Activated CD8-positive, alpha-beta memory T cell treated with anti-CD3 and anti-CD28 coated beads, Interleukin-2, amount 10 ng/mL, durations not matched to agents 7 days and 5 days (primary cell): Measurements from ENCODE around the gene SMARCD2. TPM values are rescaled to one million over a fixed set of nuclear protein-coding genes. Genes with fewer than 3 reads are reported as not detected.
"Not testable (repeated sequence)": the region's sequence is repeated elsewhere in the genome, so short reads cannot be mapped to it uniquely, and the experiment has no call there.

Experiments
- ATAC-seq: fragments of 150-1000 bp; cut with Tn5 transposase; one replicate; pipeline ENCODE4 v1.10.0; 2021; ENCODE audit warnings: moderate library complexity
- CTCF ChIA-PET: fragments of 350-600 bp; sonication (Branson Sonifier 250); formaldehyde crosslinking; loops from one replicate; lab custom pipeline; 2021; ENCODE audit warnings: antibody characterized with exemption; lab: Charles Lee
- DNase-seq: peaks from one replicate; pipeline ENCODE4 v3.0.0-alpha.2; 2020
- H3K27ac Mint-ChIP-seq: one replicate; pipeline ENCODE4 v1.8.0; 2021; ENCODE audit warnings: mild to moderate bottlenecking, mixed read lengths
- H3K27me3 Mint-ChIP-seq: one replicate; pipeline ENCODE4 v1.8.0; 2021; ENCODE audit warnings: mixed read lengths
- H3K36me3 Mint-ChIP-seq: one replicate; pipeline ENCODE4 v1.8.0; 2021; ENCODE audit warnings: mild to moderate bottlenecking, mixed read lengths
- H3K4me1 Mint-ChIP-seq: one replicate; pipeline ENCODE4 v1.8.0; 2021; ENCODE audit warnings: mixed read lengths
- H3K4me3 Mint-ChIP-seq: one replicate; pipeline ENCODE4 v1.8.0; 2021; ENCODE audit warnings: mild to moderate bottlenecking, moderate library complexity, mixed read lengths
- H3K9me3 Mint-ChIP-seq: one replicate; pipeline ENCODE4 v1.8.0; 2022; ENCODE audit warnings: low read depth, mixed read lengths
- total RNA-seq, 2 experiments: library from RNA; stranded (reverse); gene quantifications; one replicate each; pipeline ENCODE4 v1.2.3, GENCODE V29; 2021

The SMARCD2 gene
- total RNA-seq, 2 experiments from 2014 or later = 137 to 151 TPM

DNA sequence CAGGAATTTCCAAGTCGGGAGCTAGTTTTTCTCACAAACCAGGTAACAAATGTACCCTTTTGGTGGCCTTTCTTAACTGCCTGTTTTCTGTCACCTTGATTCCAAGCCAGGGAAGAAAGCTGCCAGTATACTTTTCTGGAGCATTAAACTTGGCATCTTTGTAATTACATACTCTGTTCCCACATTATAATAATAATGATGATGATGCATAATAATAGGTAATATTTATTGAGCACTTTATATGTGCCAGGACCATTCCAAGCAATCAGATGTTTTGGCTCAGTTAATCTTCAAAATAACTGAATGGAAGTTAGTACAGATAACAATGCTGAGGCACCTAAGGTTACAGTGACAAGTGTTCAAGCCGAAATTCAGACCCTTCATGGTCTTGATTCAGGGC lies 26.4 kb downstream of the SMARCD2 start:
- Mint-ChIP-seq H3K4me3 (no peak overlapping the region), H3K27me3 (no peaks in the 10 kb centered on the region), H3K4me1 (peaks cover 3% of the 10 kb centered on the region), H3K9me3 (no peaks in the 10 kb centered on the region), H3K27ac (no peak overlapping the region), H3K36me3 (peaks cover 74% of the 10 kb centered on the region)
- ATAC-seq = no peak
- CTCF ChIA-PET = interaction anchor here (1.0 to 1.6 kb wide), 2 partner anchors 10 to 14 kb away, joined by 3 to 5 read pairs; no protein-coding TSS in a partner anchor
- no peak for DNase-seq

- CTCF ChIA-PET = no interaction called here
- DNase-seq = no peak
- H3K4me3 Mint-ChIP-seq = no peak overlapping the region
- H3K9me3 Mint-ChIP-seq = no peaks in the 10 kb centered on the region
- H3K27ac Mint-ChIP-seq = no peak overlapping the region
- H3K4me1 Mint-ChIP-seq = peaks cover 5% of the 10 kb centered on the region
- no peaks in the 10 kb centered on the region for H3K27me3 Mint-ChIP-seq
- peaks cover 73% of the 10 kb centered on the region for H3K36me3 Mint-ChIP-seq
- no peak for ATAC-seq
Measured at GRCh38 chr17:63809970-63810369, 32.5 kb downstream of the SMARCD2 start.

- ATAC-seq (no peak), DNase-seq (no peak)
- H3K27ac Mint-ChIP-seq = peak overlapping the region; percentile 47
- H3K4me1 Mint-ChIP-seq = peaks cover 5% of the 10 kb centered on the region
- H3K4me3 Mint-ChIP-seq = no peak overlapping the region
- CTCF ChIA-PET = no interaction called here
- no peaks in the 10 kb centered on the region for H3K27me3 Mint-ChIP-seq
- no peaks in the 10 kb centered on the region for H3K9me3 Mint-ChIP-seq
- peaks cover 57% of the 10 kb centered on the region for H3K36me3 Mint-ChIP-seq
Measured at GRCh38 chr17:63805591-63805990, 36.9 kb downstream of the SMARCD2 start.

DNA sequence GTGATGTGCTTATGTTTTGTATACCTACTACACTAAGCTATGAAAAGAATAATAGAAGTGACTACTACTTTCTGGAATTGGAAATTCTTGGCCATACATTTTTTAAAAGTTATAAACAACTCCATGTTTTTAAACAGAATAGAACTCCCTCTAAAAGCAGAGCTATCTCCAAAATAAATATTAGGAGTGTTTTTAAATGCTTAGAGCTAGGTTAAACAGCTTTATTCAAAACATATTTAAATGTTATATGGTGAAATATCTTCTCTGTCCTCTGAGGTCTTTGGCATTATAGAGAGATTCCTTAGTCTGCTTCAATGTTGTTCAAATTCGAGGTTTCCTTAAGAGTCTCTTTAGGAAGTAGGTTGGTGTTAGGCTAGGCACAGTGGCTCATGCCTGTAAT lies 38.2 kb downstream of the SMARCD2 start:
- Mint-ChIP-seq H3K9me3 (no peaks in the 10 kb centered on the region), H3K27ac (no peak overlapping the region), H3K4me1 (peaks cover 5% of the 10 kb centered on the region), H3K36me3 (peaks cover 59% of the 10 kb centered on the region), H3K4me3 (no peak overlapping the region), H3K27me3 (no peaks in the 10 kb centered on the region)
- DNase-seq (no peak), ATAC-seq (no peak)
- CTCF ChIA-PET = interaction anchor here (1.1 to 1.4 kb wide), 5 partner anchors 12 to 31 kb away, joined by 3 to 5 read pairs (median 4); no protein-coding TSS in a partner anchor

GRCh38 chr17:63800783-63801182 lies 41.7 kb downstream of the SMARCD2 start:
- Mint-ChIP-seq H3K27me3 (no peaks in the 10 kb centered on the region), H3K27ac (no peak overlapping the region), H3K36me3 (peaks cover 58% of the 10 kb centered on the region), H3K4me3 (no peak overlapping the region), H3K9me3 (no peaks in the 10 kb centered on the region), H3K4me1 (no peaks in the 10 kb centered on the region)
- ATAC-seq (no peak), DNase-seq (no peak)
- CTCF ChIA-PET = no interaction called here

GRCh38 chr17:63798572-63799106 lies 43.8 kb downstream of the SMARCD2 start:
- CTCF ChIA-PET = interaction anchor here (1.4 kb wide), 1 partner anchor 67 kb away, joined by 4 read pairs; no protein-coding TSS in a partner anchor
- DNase-seq (no peak), ATAC-seq (no peak)
- H3K9me3 Mint-ChIP-seq = no peaks in the 10 kb centered on the region
- peaks cover 2% of the 10 kb centered on the region for H3K4me1 Mint-ChIP-seq
- H3K36me3 Mint-ChIP-seq = peaks cover 59% of the 10 kb centered on the region
- no peak overlapping the region for H3K27ac Mint-ChIP-seq
- H3K27me3 Mint-ChIP-seq = no peaks in the 10 kb centered on the region
- no peak overlapping the region for H3K4me3 Mint-ChIP-seq

DNA sequence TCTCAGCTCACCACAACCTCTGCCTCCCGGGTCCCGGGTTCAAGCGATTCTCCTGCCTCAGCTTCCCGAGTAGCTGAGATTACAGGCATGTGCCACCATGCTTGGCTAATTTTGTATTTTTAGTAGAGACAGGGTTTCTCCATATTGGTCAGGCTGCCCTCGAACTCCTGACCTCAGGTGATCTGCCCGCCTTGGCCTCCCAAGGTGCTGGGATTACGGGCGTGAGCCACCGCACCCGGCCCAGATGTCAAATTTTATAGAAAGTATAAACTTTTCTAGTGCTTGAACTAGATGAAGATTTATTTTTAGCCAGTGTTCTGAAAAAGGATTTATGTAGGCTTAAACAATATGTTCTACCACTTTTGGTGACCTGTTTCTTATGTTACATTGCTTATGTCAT lies 46.1 kb downstream of the SMARCD2 start:
- H3K36me3 Mint-ChIP-seq = peaks cover 64% of the 10 kb centered on the region

GRCh38 chr17:63792055-63792729 lies 50.3 kb downstream of the SMARCD2 start:
- DNase-seq = no peak
- no peaks in the 10 kb centered on the region for H3K27me3 Mint-ChIP-seq
- no peak for ATAC-seq
- H3K4me1 Mint-ChIP-seq = peaks cover 8% of the 10 kb centered on the region
- H3K27ac Mint-ChIP-seq = no peak overlapping the region
- CTCF ChIA-PET = interaction anchor here (1.2 to 1.9 kb wide), 2 partner anchors 9 to 12 kb away, joined by 3 to 4 read pairs; no protein-coding TSS in a partner anchor
- H3K4me3 Mint-ChIP-seq = no peak overlapping the region
- H3K36me3 Mint-ChIP-seq = peaks cover 51% of the 10 kb centered on the region
- H3K9me3 Mint-ChIP-seq = no peaks in the 10 kb centered on the region

More for the DNA sequence above, 46.1 kb downstream of the SMARCD2 start:
- not testable (repeated sequence) for H3K4me3 Mint-ChIP-seq, H3K27ac Mint-ChIP-seq, ATAC-seq, H3K4me1 Mint-ChIP-seq, H3K27me3 Mint-ChIP-seq, DNase-seq, H3K9me3 Mint-ChIP-seq
- CTCF ChIA-PET = interaction anchor here (1.0 kb wide), 1 partner anchor 17 kb away, joined by 4 read pairs; no protein-coding TSS in a partner anchor

DNA sequence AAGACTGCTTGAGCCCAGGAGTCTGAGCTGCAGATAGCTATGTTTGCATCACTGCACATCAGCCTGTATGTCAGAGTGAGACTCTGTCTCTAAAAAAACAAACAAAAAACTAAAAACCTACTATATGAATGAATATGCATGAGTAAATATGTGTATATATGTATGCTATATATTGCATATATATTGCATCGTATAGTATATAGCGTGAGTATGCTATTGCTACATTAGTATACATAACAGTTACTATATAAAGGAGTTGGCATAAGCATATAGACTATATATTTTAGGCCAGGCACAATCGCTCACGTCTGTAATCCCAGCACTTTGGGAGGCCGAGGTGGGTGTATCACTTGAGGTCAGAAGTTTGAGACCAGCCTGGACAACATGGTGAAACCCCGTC lies 52.4 kb downstream of the SMARCD2 start:
- Mint-ChIP-seq H3K27ac (no peak overlapping the region), H3K4me1 (peaks cover 11% of the 10 kb centered on the region), H3K9me3 (no peaks in the 10 kb centered on the region), H3K27me3 (no peaks in the 10 kb centered on the region), H3K4me3 (no peak overlapping the region), H3K36me3 (peaks cover 41% of the 10 kb centered on the region)
- ATAC-seq = no peak
- CTCF ChIA-PET = no interaction called here
- no peak for DNase-seq

GRCh38 chr17:63786971-63787711 lies 55.3 kb downstream of the SMARCD2 start:
- Mint-ChIP-seq H3K27me3 (no peaks in the 10 kb centered on the region), H3K27ac (no peak overlapping the region), H3K4me1 (peaks cover 31% of the 10 kb centered on the region), H3K36me3 (peaks cover 27% of the 10 kb centered on the region), H3K9me3 (no peaks in the 10 kb centered on the region), H3K4me3 (no peak overlapping the region)
- CTCF ChIA-PET = no interaction called here
- no peak for DNase-seq
- ATAC-seq = no peak

DNA sequence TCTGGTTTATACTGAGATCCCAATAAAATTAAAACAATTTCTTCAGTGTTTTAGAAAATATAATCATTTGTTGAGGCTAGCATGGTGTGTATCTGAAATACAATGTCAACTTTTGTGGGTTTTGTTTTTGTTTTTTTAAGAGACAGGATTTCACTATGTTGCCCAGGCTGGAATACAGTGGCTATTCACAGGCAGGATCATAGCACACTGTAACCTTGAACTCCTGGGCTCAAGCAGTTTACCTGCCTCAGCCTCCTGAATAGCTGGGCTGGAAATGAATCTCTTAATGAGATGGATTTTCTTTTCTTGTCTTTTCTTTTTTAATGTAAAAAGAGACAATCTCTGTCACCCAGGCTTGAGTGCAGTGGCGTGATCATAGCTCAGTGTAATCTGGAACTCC lies 56.4 kb downstream of the SMARCD2 start:
- Mint-ChIP-seq H3K9me3 (no peaks in the 10 kb centered on the region), H3K36me3 (peaks cover 27% of the 10 kb centered on the region), H3K27me3 (no peaks in the 10 kb centered on the region), H3K4me3 (no peak overlapping the region), H3K4me1 (peaks cover 34% of the 10 kb centered on the region), H3K27ac (no peak overlapping the region)
- CTCF ChIA-PET = no interaction called here
- DNase-seq = no peak
- ATAC-seq = no peak

- Mint-ChIP-seq H3K9me3 (no peaks in the 10 kb centered on the region), H3K4me1 (peaks cover 38% of the 10 kb centered on the region), H3K27me3 (no peaks in the 10 kb centered on the region), H3K27ac (peak overlapping the region; percentile 12), H3K36me3 (peaks cover 27% of the 10 kb centered on the region), H3K4me3 (no peak overlapping the region)
- DNase-seq (no peak), ATAC-seq (no peak)
- CTCF ChIA-PET = no interaction called here
Measured at GRCh38 chr17:63785556-63785955, 56.9 kb downstream of the SMARCD2 start.

DNA sequence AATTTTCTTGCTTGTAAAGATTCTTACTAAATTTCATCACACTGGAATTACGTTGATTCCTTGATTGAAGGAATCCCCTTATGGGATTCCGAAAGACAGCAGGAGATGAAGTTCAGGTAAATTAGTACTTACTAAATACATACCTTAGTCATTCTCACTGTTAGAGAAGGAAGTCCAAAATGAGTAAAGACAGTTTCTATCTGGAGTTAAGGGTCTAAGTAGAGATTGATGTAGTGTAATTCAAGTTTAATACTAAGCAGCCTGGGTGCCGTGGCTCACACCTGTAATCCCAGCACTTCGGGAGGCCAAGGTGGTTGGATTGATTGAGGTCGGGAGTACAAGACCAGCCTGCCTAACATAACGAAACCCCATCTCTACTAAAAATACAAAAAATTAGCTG lies 59.0 kb downstream of the SMARCD2 start:
- H3K27ac Mint-ChIP-seq = no peak overlapping the region
- DNase-seq (no peak), ATAC-seq (no peak)
- H3K4me1 Mint-ChIP-seq = peaks cover 49% of the 10 kb centered on the region
- no peak overlapping the region for H3K4me3 Mint-ChIP-seq
- H3K27me3 Mint-ChIP-seq = no peaks in the 10 kb centered on the region
- no peaks in the 10 kb centered on the region for H3K9me3 Mint-ChIP-seq
- peaks cover 34% of the 10 kb centered on the region for H3K36me3 Mint-ChIP-seq
- CTCF ChIA-PET = interaction anchor here (1.0 to 1.7 kb wide), 6 partner anchors 8 to 82 kb away, joined by 3 to 7 read pairs (median 4); partner anchors contain the start of genes CCDC47 and DDX42
